ENCODE results near the gene CLSTN2.
A peak's percentile ranks its signal among the peaks of the same experiment; 100 is the strongest.

The CLSTN2 gene

DNA sequence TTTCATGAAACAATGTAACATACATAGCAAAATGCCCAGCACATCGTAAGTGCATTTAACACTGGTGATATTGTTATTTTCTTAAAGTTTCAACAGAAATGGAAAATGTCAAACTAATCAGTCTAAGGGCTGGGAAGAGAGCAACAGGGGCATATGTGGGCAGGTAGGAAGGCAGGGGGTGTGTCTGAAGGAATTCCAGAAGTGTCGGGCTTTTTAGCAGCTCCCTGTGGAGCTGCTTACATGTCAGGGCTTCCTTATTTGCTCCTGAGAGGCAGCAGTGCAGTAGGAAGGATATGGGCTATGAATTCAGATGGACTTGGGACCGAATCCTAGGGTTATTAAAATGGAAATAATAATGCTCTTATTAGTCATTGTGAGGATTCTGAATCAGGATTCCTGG is 311.6 kb downstream of the CLSTN2 start:
- DNase-seq = no peak

DNA sequence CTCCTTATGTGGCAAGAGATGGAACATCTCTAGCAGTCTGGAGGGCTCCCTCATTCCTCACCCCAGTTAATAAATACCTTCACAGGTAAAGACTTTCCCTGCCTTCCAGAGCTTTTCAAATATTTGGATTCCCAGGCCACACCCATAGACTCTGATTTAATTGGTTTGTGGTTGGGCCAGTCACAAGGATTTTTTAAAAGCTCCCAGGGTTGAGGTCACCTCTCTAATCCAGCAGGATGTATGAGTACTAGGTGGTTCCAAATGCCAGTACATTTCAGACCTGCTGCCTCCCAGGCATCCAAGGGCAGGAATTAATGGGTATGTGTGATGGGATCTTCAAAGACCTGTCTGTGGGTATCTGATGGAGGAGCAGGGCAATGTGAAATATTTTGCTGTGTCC is 312.8 kb downstream of the CLSTN2 start:
- no peak for DNase-seq

DNA sequence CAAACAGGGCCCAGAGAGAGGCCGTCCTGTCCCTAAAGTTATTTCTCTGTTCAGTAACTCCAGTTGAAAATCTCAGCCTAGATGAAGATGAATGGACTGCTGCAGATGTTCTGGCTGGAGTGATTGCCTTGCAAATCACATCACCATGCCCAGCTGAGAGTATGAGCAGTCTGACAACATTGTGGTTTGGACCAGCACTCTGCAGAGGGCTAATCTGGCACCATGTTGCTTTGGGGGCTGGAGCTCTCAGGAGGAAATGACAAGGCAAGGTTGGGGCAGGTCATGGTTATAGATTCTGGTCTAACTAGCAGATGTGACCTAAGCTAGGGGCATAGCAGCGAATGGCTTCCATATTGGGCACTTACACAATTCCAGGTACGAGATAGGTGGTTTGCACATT is 314.2 kb downstream of the CLSTN2 start:
- DNase-seq = no peak

- DNase-seq = no peak
Measured at GRCh38 chr3:140250010-140250855, 315.2 kb downstream of the CLSTN2 start.

GRCh38 chr3:140250945-140251344 is 316.0 kb downstream of the CLSTN2 start:
- no peak for DNase-seq

DNA sequence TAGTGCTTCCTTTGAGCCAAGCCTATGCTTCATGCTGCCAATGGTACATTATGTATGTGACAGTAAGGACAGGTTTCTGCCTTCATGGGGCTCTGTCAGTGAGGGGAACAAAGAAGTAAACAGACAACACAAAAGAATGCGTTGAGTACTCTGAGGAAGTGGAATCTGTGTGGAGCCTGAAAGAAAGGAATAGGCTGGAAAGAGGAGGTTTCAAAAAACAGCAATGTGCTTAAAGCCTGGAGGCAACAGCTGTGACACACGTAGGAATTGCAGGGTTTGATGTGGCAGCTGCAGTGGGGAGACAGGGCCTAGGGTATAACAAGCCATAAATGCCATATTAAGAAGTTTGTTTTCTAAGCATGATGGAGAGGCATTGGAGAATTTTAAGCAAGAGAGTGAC is 316.7 kb downstream of the CLSTN2 start:
- no peak for DNase-seq

DNA sequence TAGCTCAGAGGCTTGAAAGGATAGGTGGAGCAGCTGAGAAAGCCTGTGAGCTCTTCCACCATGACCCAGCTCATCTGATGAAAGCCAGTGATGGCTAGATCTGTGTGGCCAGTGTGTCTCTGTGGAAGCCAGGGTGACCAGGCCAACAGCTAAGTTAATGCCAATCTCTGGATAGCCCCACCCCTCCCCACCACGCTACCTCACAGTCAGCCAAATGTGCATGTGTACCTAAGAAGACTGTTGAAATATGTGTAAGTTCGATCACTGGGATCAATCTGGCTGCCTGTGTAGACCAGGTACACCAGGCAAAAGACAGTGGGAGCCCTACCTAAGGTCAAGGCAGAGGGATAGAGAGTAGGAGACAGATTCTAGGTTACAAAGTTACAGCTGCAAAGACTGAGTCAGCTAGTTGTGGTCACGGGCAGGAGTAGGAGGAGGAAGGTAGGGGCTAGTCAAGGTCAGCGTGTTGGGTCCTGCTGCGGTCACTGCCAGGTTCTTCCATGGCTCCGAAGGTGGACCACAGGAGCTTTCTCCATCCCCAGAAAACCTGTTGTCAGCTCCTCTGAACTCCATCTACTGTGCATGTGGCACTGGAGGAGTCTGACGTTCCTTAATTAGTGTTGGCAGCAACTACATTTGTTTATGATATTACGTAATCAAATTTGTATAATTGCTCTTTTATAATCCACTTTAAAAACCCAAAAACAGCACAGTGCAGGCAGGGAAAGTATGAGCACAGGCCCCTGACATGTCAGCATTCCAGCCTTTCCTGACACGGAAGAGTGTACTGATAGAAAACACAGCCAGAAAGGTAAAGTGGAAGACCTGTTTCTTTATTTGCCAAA is 318.0 kb downstream of the CLSTN2 start:
- DNase-seq = no peak

GRCh38 chr3:140258222-140258724 is 323.3 kb downstream of the CLSTN2 start:
- no peak for DNase-seq

DNA sequence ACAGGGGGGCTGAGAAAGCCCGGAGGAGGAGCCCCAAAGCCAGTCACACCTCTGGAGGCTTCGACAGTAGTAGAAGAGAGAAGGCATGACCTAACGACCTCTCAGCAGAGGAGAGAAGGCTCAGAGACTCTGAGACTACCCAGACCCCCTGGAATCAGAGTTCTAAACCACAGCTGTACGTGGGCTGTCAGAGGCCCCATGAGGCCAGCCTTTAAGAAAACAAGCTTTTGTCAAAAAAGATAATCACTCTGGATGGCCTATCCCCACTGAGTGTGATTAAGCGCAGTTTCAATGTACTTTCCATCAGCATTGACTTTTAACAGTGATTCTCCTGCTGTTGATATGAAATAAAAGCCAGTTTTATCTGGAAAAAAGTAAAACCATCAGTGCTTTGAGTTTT is 330.3 kb downstream of the CLSTN2 start:
- no peak for DNase-seq

- DNase-seq = no peak
Measured at GRCh38 chr3:140268103-140268502, 333.1 kb downstream of the CLSTN2 start.

GRCh38 chr3:140268610-140269009 is 333.6 kb downstream of the CLSTN2 start:
- no peak for DNase-seq

GRCh38 chr3:140270329-140270728 is 335.3 kb downstream of the CLSTN2 start:
- no peak for DNase-seq

- DNase-seq = no peak
Measured at GRCh38 chr3:140273542-140274195, 338.7 kb downstream of the CLSTN2 start.

DNA sequence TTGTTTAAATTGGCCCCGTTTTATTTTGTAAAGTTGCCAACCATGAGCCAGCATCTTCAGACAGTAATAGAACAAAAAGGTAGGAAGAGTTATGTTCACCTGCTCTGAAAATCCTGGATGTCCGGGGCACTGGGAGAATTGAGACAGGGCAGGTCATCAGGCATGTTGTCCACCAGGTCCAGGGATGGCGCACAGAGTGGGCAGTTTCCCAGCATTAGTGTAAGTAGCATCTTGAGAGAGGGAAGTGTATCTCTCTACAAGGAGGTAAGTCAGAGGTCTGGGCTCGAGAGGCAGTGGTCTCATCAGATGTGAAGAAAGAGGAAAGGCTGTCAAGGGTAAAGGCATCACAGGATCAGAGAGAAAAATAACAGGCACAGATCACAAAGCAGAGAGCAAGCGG is 339.4 kb downstream of the CLSTN2 start:
- DNase-seq = no peak

- peak; percentile 2 for DNase-seq
Measured at GRCh38 chr3:140276703-140277102, 341.7 kb downstream of the CLSTN2 start.

DNA sequence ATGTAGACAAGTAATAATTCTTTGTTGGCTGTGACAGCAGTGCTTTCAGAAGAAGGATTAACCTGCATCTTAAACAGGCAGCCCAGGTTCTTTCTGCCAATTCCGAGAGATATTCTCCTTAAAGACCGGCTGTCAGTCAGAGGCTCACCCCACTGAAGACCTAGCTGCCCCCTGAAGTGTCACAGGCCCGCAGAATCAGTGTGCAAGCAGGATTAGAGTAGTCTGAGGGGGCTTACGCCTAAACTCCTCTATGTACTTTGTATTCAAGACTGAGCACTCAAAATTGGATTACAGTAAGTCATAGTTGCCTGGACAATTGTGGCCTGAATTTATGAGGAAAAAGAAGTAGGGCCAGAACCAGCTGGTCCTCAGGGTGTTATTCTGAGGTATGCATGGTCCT is 342.9 kb downstream of the CLSTN2 start:
- DNase-seq = no peak

DNA sequence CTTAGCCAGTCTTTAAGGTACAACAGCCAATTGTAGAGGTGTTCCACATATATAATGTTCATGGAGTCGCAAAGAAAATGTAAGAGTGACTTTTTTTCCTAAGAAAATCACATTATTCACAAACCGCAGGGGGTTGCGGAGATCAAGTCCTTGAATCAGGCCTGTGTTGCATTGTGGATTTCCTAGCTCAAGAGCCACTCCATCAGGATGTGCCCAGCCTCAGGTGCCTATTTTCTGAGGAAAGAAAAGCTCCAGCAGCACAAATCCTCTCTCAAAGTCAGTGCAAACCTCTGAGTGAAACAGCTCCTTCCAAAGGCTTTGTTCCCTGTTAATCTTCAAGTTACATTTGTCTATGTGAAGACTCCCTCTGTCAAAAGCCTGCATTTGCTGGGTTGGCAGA is 349.4 kb downstream of the CLSTN2 start:
- DNase-seq = no peak

DNA sequence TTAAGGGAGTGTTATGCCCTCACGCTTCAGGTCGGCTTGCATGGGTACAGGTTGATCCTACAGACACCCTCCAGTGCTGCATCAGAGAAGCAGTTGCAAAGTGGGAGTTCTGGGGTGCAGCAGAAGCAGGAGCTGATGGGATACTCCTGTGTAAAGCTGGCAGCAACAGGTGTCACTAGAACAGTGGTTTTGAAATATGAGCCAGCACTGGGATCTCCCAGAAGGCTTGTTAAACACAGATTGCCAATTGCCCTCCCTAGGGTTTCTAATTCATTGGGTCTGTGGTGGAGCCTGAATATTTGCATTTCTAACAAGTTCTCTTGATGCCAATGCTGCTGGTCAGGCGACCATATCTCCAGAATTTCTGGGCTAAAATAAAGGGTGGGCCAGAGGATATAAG is 350.4 kb downstream of the CLSTN2 start:
- peak; percentile 10 for DNase-seq

DNA sequence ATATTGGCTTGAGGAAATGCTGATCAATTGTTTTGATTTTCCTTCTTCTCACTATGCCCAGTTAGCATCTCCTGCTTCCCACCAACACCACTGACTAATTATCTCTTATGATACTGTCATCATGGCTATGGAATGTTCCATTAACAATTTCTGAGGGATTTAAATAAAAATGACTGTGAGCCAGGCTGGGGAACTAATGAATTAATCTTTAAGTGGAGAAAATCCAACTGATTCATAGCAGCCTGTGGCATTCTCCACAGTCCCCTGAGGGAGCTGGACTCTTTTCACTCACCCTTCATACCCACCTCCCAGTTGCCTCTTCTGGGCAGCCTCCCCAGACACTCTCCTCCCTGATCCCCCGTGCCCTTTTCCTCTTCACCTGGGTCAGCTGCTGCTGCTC is 353.6 kb downstream of the CLSTN2 start:
- no peak for DNase-seq

- DNase-seq = no peak
Measured at GRCh38 chr3:140290105-140290504, 355.1 kb downstream of the CLSTN2 start.

- DNase-seq = no peak
Measured at GRCh38 chr3:140292170-140292569, 357.2 kb downstream of the CLSTN2 start.

- no peak for DNase-seq
Measured at GRCh38 chr3:140292684-140293083, 357.7 kb downstream of the CLSTN2 start.

DNA sequence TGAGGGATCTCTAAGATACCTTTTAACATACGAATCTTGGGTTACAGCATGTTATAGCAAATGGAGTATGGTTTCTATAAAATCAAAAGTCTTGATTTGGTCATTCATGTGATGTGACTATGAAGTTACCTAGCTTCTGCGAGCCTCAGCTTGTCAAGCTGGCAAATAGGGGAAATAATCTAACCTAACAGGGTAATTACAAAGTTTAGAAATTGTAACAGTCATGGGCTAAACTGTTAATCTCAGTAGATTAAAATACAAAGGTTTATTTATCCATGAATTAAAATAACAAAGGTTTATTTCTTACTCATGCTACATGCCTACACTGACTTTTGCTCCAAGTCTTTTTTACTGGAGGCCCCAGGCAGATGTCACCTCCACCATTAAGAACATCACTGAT is 359.1 kb downstream of the CLSTN2 start:
- DNase-seq = no peak
